ENCODE results near the gene PTPRD. TPM values are rescaled to one million over a fixed set of nuclear protein-coding genes. Genes with fewer than 3 reads are reported as not detected.

PTPRD gene
- total RNA-seq, 1 experiment from 2014 or later = not detected

- H3K4me3 ChIP-seq (ENCODE audit: low read depth in 2 of 2, low read length in 2 of 2) = no peak overlapping the region
- in situ Hi-C loops (cut with HindIII; ENCODE audit: low pct_unique_long_range_greater_than_20kb, low sequenced_read_pairs) = no loop called here
- ChIA-PET POLR2A (no interaction called here), CTCF (no interaction called here)
- TF ChIP-seq REST (IDR thresholded peaks at IDR 0.05; ENCODE audit: insufficient read depth in 1 of 2, low read depth in 2 of 2, low read length in 1 of 2) (no peak), SIN3A (IDR thresholded peaks at IDR 0.05; ENCODE audit: borderline replicate concordance, insufficient read depth, low read depth, low read length) (no peak), CTCF (IDR thresholded peaks at IDR 0.05) (no peak), TCF7L2 (IDR thresholded peaks at IDR 0.05; ENCODE audit: low read depth, low read length) (no peak), POLR2AphosphoS5 (IDR thresholded peaks at IDR 0.05; ENCODE audit: low read depth, low read length) (no peak)
- ATAC-seq (no peak), DNase-seq (ENCODE audit: low read depth, low spot score) (no peak)
- no peaks in the 10 kb centered on the region for H3K4me1 ChIP-seq (ENCODE audit: control insufficient read depth, insufficient read depth, low read length)
- H3K27ac ChIP-seq (ENCODE audit: low read length) = no peak overlapping the region
- intact Hi-C loops (cut with micrococcal nuclease; ENCODE audit: unreplicated experiment) = no loop called here
- BruUV-seq (replicated peaks) = no TSS peak
- H3K36me3 ChIP-seq (ENCODE audit: control insufficient read depth, insufficient read depth, low read length) = no peaks in the 10 kb centered on the region
- no peaks in the 10 kb centered on the region for H3K27me3 ChIP-seq (ENCODE audit: control insufficient read depth, insufficient read depth, low read length)
- no peaks in the 10 kb centered on the region for H3K9me3 ChIP-seq (ENCODE audit: control insufficient read depth, insufficient read depth, low read depth, low read length)
These were observed 2280.5 kb downstream of the PTPRD start for GRCh38 chr9:8332331-8332650.

- no TSS peak for BruUV-seq (replicated peaks)
- Histone ChIP-seq H3K27ac (ENCODE audit: low read length) (no peak overlapping the region), H3K4me3 (ENCODE audit: low read depth in 2 of 2, low read length in 2 of 2) (no peak overlapping the region), H3K9me3 (ENCODE audit: control insufficient read depth, insufficient read depth, low read depth, low read length) (no peaks in the 10 kb centered on the region), H3K27me3 (ENCODE audit: control insufficient read depth, insufficient read depth, low read length) (no peaks in the 10 kb centered on the region), H3K4me1 (ENCODE audit: control insufficient read depth, insufficient read depth, low read length) (no peaks in the 10 kb centered on the region), H3K36me3 (ENCODE audit: control insufficient read depth, insufficient read depth, low read length) (no peaks in the 10 kb centered on the region)
- no peak for ATAC-seq
- no peak for DNase-seq (ENCODE audit: low read depth, low spot score)
- ChIA-PET POLR2A (no interaction called here), CTCF (no interaction called here)
- in situ Hi-C loops (cut with HindIII; ENCODE audit: low pct_unique_long_range_greater_than_20kb, low sequenced_read_pairs) (no loop called here), intact Hi-C loops (cut with micrococcal nuclease; ENCODE audit: unreplicated experiment) (no loop called here)
- TF ChIP-seq POLR2AphosphoS5 (IDR thresholded peaks at IDR 0.05; ENCODE audit: low read depth, low read length) (no peak), SIN3A (IDR thresholded peaks at IDR 0.05; ENCODE audit: borderline replicate concordance, insufficient read depth, low read depth, low read length) (no peak), CTCF (IDR thresholded peaks at IDR 0.05) (no peak), TCF7L2 (IDR thresholded peaks at IDR 0.05; ENCODE audit: low read depth, low read length) (no peak), REST (IDR thresholded peaks at IDR 0.05; ENCODE audit: insufficient read depth in 1 of 2, low read depth in 2 of 2, low read length in 1 of 2) (no peak)
These were observed 2281.1 kb downstream of the PTPRD start for GRCh38 chr9:8331507-8332330.
